ENCODE results near the gene CCDC6.
"Not testable (repeated sequence)": the region's sequence is repeated elsewhere in the genome, so short reads cannot be mapped to it uniquely, and the experiment has no call there.

The CCDC6 gene

GRCh38 chr10:59944339-59944935 lies 38.1 kb upstream of the CCDC6 start:
- no peaks in the 10 kb centered on the region for H3K4me1 ChIP-seq (ENCODE audit: insufficient read depth, insufficient read length)
- no peaks in the 10 kb centered on the region for H3K27me3 ChIP-seq (ENCODE audit: insufficient read depth, insufficient read length)
- TF ChIP-seq YY1 (IDR thresholded peaks at IDR 0.05; ENCODE audit: insufficient read depth, insufficient read length) (no peak), SUZ12 (IDR thresholded peaks at IDR 0.05; ENCODE audit: extremely low read depth, insufficient read depth, insufficient read length) (no peak), ZNF274 (IDR thresholded peaks at IDR 0.05; ENCODE audit: low read depth, low read length) (no peak)
- H3K36me3 ChIP-seq (ENCODE audit: insufficient read depth, insufficient read length, low read length) = no peaks in the 10 kb centered on the region
- no peak overlapping the region for H3K9ac ChIP-seq (ENCODE audit: insufficient read length, low read depth)
- H3K4me3 ChIP-seq (ENCODE audit: insufficient read length, low read depth) = no peak overlapping the region
- no peak for DNase-seq (ENCODE audit: low read depth, low spot score)
- no peaks in the 10 kb centered on the region for H3K9me3 ChIP-seq (ENCODE audit: insufficient read depth, low read length)

- no peak overlapping the region for H3K9ac ChIP-seq (ENCODE audit: insufficient read length, low read depth)
- no peak for TF ChIP-seq SUZ12 (IDR thresholded peaks at IDR 0.05; ENCODE audit: extremely low read depth, insufficient read depth, insufficient read length)
- TF ChIP-seq ZNF274 (IDR thresholded peaks at IDR 0.05; ENCODE audit: low read depth, low read length) = no peak
- TF ChIP-seq YY1 (IDR thresholded peaks at IDR 0.05; ENCODE audit: insufficient read depth, insufficient read length) = no peak
- no peaks in the 10 kb centered on the region for H3K27me3 ChIP-seq (ENCODE audit: insufficient read depth, insufficient read length)
- H3K4me1 ChIP-seq (ENCODE audit: insufficient read depth, insufficient read length) = no peaks in the 10 kb centered on the region
- no peak for DNase-seq (ENCODE audit: low read depth, low spot score)
- no peaks in the 10 kb centered on the region for H3K36me3 ChIP-seq (ENCODE audit: insufficient read depth, insufficient read length, low read length)
- H3K9me3 ChIP-seq (ENCODE audit: insufficient read depth, low read length) = no peaks in the 10 kb centered on the region
- H3K4me3 ChIP-seq (ENCODE audit: insufficient read length, low read depth) = no peak overlapping the region
Measured at GRCh38 chr10:59942556-59942955, 36.2 kb upstream of the CCDC6 start.

- no peak for DNase-seq (ENCODE audit: low read depth, low spot score)
- H3K9ac ChIP-seq (ENCODE audit: insufficient read length, low read depth) = no peak overlapping the region
- H3K36me3 ChIP-seq (ENCODE audit: insufficient read depth, insufficient read length, low read length) = no peaks in the 10 kb centered on the region
- H3K4me1 ChIP-seq (ENCODE audit: insufficient read depth, insufficient read length) = no peaks in the 10 kb centered on the region
- H3K9me3 ChIP-seq (ENCODE audit: insufficient read depth, low read length) = no peaks in the 10 kb centered on the region
- TF ChIP-seq YY1 (IDR thresholded peaks at IDR 0.05; ENCODE audit: insufficient read depth, insufficient read length) (no peak), SUZ12 (IDR thresholded peaks at IDR 0.05; ENCODE audit: extremely low read depth, insufficient read depth, insufficient read length) (no peak), ZNF274 (IDR thresholded peaks at IDR 0.05; ENCODE audit: low read depth, low read length) (no peak)
- no peaks in the 10 kb centered on the region for H3K27me3 ChIP-seq (ENCODE audit: insufficient read depth, insufficient read length)
- H3K4me3 ChIP-seq (ENCODE audit: insufficient read length, low read depth) = no peak overlapping the region
Measured at GRCh38 chr10:59937720-59938119, 31.4 kb upstream of the CCDC6 start.

- Histone ChIP-seq H3K4me3 (ENCODE audit: insufficient read length, low read depth) (no peak overlapping the region), H3K9me3 (ENCODE audit: insufficient read depth, low read length) (no peaks in the 10 kb centered on the region), H3K4me1 (ENCODE audit: insufficient read depth, insufficient read length) (no peaks in the 10 kb centered on the region), H3K9ac (ENCODE audit: insufficient read length, low read depth) (no peak overlapping the region), H3K27me3 (ENCODE audit: insufficient read depth, insufficient read length) (no peaks in the 10 kb centered on the region), H3K36me3 (ENCODE audit: insufficient read depth, insufficient read length, low read length) (no peaks in the 10 kb centered on the region)
- TF ChIP-seq SUZ12 (IDR thresholded peaks at IDR 0.05; ENCODE audit: extremely low read depth, insufficient read depth, insufficient read length) = no peak
- no peak for DNase-seq (ENCODE audit: low read depth, low spot score)
Measured at GRCh38 chr10:59934701-59935100, 28.3 kb upstream of the CCDC6 start.

DNA sequence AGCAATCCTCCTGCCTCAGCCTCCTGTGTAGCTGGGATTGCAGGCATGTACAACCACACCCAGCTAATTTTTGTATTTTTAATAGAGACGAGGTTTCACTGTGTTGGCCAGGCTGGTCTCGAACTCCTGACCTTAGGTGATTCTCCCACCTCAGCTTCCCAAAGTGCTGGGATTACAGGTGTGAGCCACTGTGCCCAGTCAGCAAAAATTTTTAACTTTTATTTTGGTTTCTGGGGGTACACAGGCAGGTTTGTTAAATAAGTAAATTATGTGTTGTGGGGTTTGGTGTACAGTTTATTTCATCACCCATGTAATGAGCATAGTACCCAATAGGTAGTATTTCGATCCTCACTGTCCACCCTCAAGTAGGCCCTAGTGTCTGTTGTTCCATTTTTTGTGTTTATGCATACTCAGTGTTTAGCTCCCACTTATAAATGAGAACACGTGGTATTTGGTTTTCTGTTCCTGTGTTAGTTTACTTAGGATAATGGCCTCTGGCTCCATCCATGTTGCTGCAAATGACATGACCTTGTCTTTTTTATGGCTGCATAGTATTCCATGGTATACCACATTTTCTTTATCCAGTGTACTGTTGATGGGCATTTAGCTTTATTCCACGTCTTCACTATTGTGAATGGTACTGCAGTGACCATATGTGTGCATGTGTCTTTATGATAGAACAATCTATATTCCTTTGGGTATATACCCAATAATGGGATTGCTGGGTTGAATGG lies 24.6 kb upstream of the CCDC6 start:
- not testable (repeated sequence) for H3K9me3 ChIP-seq (ENCODE audit: insufficient read depth, low read length); DNase-seq (ENCODE audit: low read depth, low spot score); H3K4me1 ChIP-seq (ENCODE audit: insufficient read depth, insufficient read length); H3K9ac ChIP-seq (ENCODE audit: insufficient read length, low read depth); H3K36me3 ChIP-seq (ENCODE audit: insufficient read depth, insufficient read length, low read length); H3K27me3 ChIP-seq (ENCODE audit: insufficient read depth, insufficient read length); H3K4me3 ChIP-seq (ENCODE audit: insufficient read length, low read depth)

DNA sequence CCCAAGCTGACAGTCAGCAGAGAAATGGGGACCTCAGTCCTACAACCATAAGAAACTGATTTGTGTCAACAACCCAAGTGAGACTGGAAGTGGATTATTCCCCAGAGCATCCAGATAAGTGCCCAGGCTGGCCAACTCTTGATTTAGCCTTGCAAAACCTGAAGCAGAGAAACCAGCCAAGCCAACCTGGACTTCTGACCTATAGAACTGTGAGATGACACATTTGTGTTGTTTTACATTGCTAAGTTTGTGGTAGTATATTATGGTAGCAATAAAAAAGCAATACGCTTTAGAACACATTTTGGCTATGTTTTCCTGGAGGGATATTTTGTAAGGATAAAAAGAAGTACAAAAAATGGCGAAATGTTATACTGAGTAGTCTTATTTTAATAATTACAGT lies 19.7 kb upstream of the CCDC6 start:
- no peaks in the 10 kb centered on the region for H3K36me3 ChIP-seq (ENCODE audit: insufficient read depth, insufficient read length, low read length)
- TF ChIP-seq YY1 (IDR thresholded peaks at IDR 0.05; ENCODE audit: insufficient read depth, insufficient read length) (no peak), ZNF274 (IDR thresholded peaks at IDR 0.05; ENCODE audit: low read depth, low read length) (no peak), SUZ12 (IDR thresholded peaks at IDR 0.05; ENCODE audit: extremely low read depth, insufficient read depth, insufficient read length) (no peak)
- H3K4me3 ChIP-seq (ENCODE audit: insufficient read length, low read depth) = no peak overlapping the region
- H3K9ac ChIP-seq (ENCODE audit: insufficient read length, low read depth) = no peak overlapping the region
- H3K27me3 ChIP-seq (ENCODE audit: insufficient read depth, insufficient read length) = no peaks in the 10 kb centered on the region
- H3K9me3 ChIP-seq (ENCODE audit: insufficient read depth, low read length) = peaks cover 17% of the 10 kb centered on the region
- H3K4me1 ChIP-seq (ENCODE audit: insufficient read depth, insufficient read length) = no peaks in the 10 kb centered on the region
- DNase-seq (ENCODE audit: low read depth, low spot score) = no peak

DNA sequence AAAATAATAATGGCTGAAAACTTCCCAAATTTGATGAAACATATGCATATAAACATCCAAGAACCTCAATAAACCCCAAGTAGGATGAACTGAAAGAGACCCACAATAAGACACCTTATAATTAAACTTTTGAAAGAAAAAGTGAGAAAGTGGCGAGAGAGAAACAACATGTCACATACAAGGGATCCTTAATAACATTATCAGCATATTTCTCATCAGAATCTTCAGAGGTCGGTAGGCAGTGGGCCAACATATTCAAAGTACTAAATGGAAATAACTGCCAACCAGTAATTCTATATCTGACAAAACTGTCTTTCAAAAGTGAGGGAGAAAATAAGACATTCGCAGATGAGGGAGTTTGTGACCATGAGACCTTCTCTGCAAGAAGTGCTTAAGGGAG lies 16.6 kb upstream of the CCDC6 start:
- H3K36me3 ChIP-seq (ENCODE audit: insufficient read depth, insufficient read length, low read length) = no peaks in the 10 kb centered on the region
- no peak for TF ChIP-seq YY1 (IDR thresholded peaks at IDR 0.05; ENCODE audit: insufficient read depth, insufficient read length)
- no peak for TF ChIP-seq SUZ12 (IDR thresholded peaks at IDR 0.05; ENCODE audit: extremely low read depth, insufficient read depth, insufficient read length)
- no peak for TF ChIP-seq ZNF274 (IDR thresholded peaks at IDR 0.05; ENCODE audit: low read depth, low read length)
- no peak overlapping the region for H3K9ac ChIP-seq (ENCODE audit: insufficient read length, low read depth)
- peaks cover 17% of the 10 kb centered on the region for H3K9me3 ChIP-seq (ENCODE audit: insufficient read depth, low read length)
- H3K4me3 ChIP-seq (ENCODE audit: insufficient read length, low read depth) = no peak overlapping the region
- no peaks in the 10 kb centered on the region for H3K27me3 ChIP-seq (ENCODE audit: insufficient read depth, insufficient read length)
- H3K4me1 ChIP-seq (ENCODE audit: insufficient read depth, insufficient read length) = no peaks in the 10 kb centered on the region
- DNase-seq (ENCODE audit: low read depth, low spot score) = no peak

Data from NT2/D1 (cell line).